ENCODE data around the gene LRRC47. TPM values are rescaled to one million over a fixed set of nuclear protein-coding genes. Genes with fewer than 3 reads are reported as not detected.

Gene LRRC47
- total and polyA plus RNA-seq, 2 of the 8 experiments (the other 6 are each of a cell fraction or from before 2014, with no cell fraction given), result 38.3 to 82.4 TPM

- H3K18ac ChIP-seq (ENCODE audit: extremely low read depth, low read length), result no peak overlapping the region
- no peak overlapping the region for H4K8ac ChIP-seq (ENCODE audit: extremely low read depth, insufficient read depth, low read length)
- no peak for FAIRE-seq
- H3K14ac ChIP-seq (ENCODE audit: insufficient read length), result no peak overlapping the region
- H3K27ac ChIP-seq (ENCODE audit: low read depth, low read length), result no peak overlapping the region
- POLR2A ChIA-PET (ENCODE audit: partially characterized antibody), result no interaction called here
- H2AFZ ChIP-seq (ENCODE audit: low read length), result no peak overlapping the region
- no peak overlapping the region for H2BK12ac ChIP-seq (ENCODE audit: low read depth, low read length)
- H2BK20ac ChIP-seq (ENCODE audit: low read length), result no peak overlapping the region
- no peak overlapping the region; the same call in 1 of the 2 replicates for H2AK5ac ChIP-seq (ENCODE audit: low read depth, low read length)
- CTCF ChIA-PET (ENCODE audit: partially characterized antibody), result no interaction called here
- no peak overlapping the region for H4K91ac ChIP-seq (replicated peaks; ENCODE audit: insufficient read length, low read length)
- no peak for DNase-seq (ENCODE audit: low read depth in 1 of 2, low spot score in 2 of 2)
- H3K9me3 ChIP-seq (ENCODE audit: insufficient read depth in 2 of 2, low read depth in 1 of 2, low read length in 1 of 2), result no peaks in the 10 kb centered on the region; a peak in 1 of 4 replicates
- H4K20me1 ChIP-seq (replicated peaks in 1 of 2; ENCODE audit: control insufficient read depth in 1 of 2, insufficient read depth in 2 of 2, low read length in 2 of 2), result peaks cover 8 to 17% of the 10 kb centered on the region in 2 experiments
- H3K79me1 ChIP-seq (ENCODE audit: low read depth, low read length), result peaks cover 16% of the 10 kb centered on the region
- no peak overlapping the region for H3K23ac ChIP-seq (ENCODE audit: insufficient read length)
- H3K36me3 ChIP-seq (ENCODE audit: control insufficient read depth in 2 of 4, insufficient read depth in 4 of 4, low read length in 3 of 4), result 0 out of 8 replicates have a peak, but pooled peaks cover 0 to 5% (median 0%) of the 10 kb centered on the region in 4 experiments
- no peak overlapping the region for H3K4ac ChIP-seq (replicated peaks; ENCODE audit: insufficient read length, low read depth, low read length)
- H2BK15ac ChIP-seq (ENCODE audit: low read length), result no peak overlapping the region
- H2BK5ac ChIP-seq (ENCODE audit: low read depth, low read length), result no peak overlapping the region
- H2BK120ac ChIP-seq (replicated peaks; ENCODE audit: low read depth, low read length), result no peak overlapping the region
- H3K27me3 ChIP-seq (replicated peaks in 1 of 4; ENCODE audit: control insufficient read depth in 3 of 4, extremely low read depth in 1 of 4, insufficient read depth in 3 of 4, low read length in 3 of 4), result peaks cover 0 to 3% (median 0%) of the 10 kb centered on the region in 4 experiments; a peak in 5 of 7 replicates
- H3K9ac ChIP-seq (replicated peaks in 1 of 4; ENCODE audit: extremely low read depth in 1 of 4, low read depth in 3 of 4, low read length in 3 of 4), result no peak overlapping the region
- 81% methylated on average over 5 of the region's 5 CpGs; no CpG with 5 or more reads in 1 of the 2 experiments for WGBS, 2 experiments (ENCODE audit: extremely low coverage in 1 of 2, insufficient coverage in 1 of 2, insufficient read length in 1 of 2, insufficient replicate concordance in 2 of 2, low coverage in 1 of 2, low lambda C conversion rate in 2 of 2, missing lambda C conversion rate in 1 of 2)
- peaks cover 0 to 16% of the 10 kb centered on the region in 2 experiments; a peak in 3 of 4 replicates for H3K79me2 ChIP-seq (ENCODE audit: control insufficient read depth in 1 of 2, insufficient read depth in 2 of 2, low read length in 2 of 2)
- no peak overlapping the region for H3K4me2 ChIP-seq (ENCODE audit: insufficient read depth in 1 of 2, low read depth in 2 of 2, low read length in 2 of 2)
- H3K23me2 ChIP-seq (ENCODE audit: low read depth, low read length), result peaks cover 14% of the 10 kb centered on the region
- H3K4me3 ChIP-seq (ENCODE audit: extremely low read depth in 1 of 4, insufficient read depth in 2 of 4, low read depth in 3 of 4, low read length in 4 of 4), result no peak overlapping the region
- peaks cover 0 to 16% (median 13%) of the 10 kb centered on the region in 4 experiments; a peak in 6 of 7 replicates for H3K4me1 ChIP-seq (replicated peaks in 1 of 4; ENCODE audit: control insufficient read depth in 3 of 4, insufficient read depth in 4 of 4, low read length in 3 of 4)
- H3K56ac ChIP-seq (replicated peaks; ENCODE audit: insufficient read length, low read depth, low read length), result no peak overlapping the region
- H4K5ac ChIP-seq (ENCODE audit: insufficient read length, low read depth, low read length), result no peak overlapping the region
- TF ChIP-seq SIRT6 (IDR thresholded peaks at IDR 0.05; ENCODE audit: low read length) (no peak), CHD1 (IDR thresholded peaks at IDR 0.05; ENCODE audit: low read depth, low read length) (no peak), RAD21 (IDR thresholded peaks at IDR 0.05 in 1 of 2, conservative IDR thresholded peaks at IDR 0.05 in 1 of 2; ENCODE audit: low read depth in 2 of 2, low read length in 2 of 2) (no peak), RNF2 (IDR thresholded peaks at IDR 0.05; ENCODE audit: borderline replicate concordance, low read depth, low read length, missing control alignments, poor library complexity, severe bottlenecking) (no peak), ASH2L (IDR thresholded peaks at IDR 0.05; ENCODE audit: low read length) (no peak), MAX (IDR thresholded peaks at IDR 0.05) (no peak), YY1 (IDR thresholded peaks at IDR 0.05; ENCODE audit: low read depth, low read length) (no peak), NRF1 (IDR thresholded peaks at IDR 0.05; ENCODE audit: low read depth, low read length) (no peak), CBX8 (IDR thresholded peaks at IDR 0.05; ENCODE audit: borderline replicate concordance, low read depth, low read length) (no peak), EZH2 (IDR thresholded peaks at IDR 0.05; ENCODE audit: low read depth, low read length, severe bottlenecking) (no peak), SP4 (IDR thresholded peaks at IDR 0.05; ENCODE audit: low read length) (no peak)
Observed at GRCh38 chr1:3749512-3749911, 46.8 kb downstream of the LRRC47 start.

Data from H1 (cell line).